Right hindlimb (tissue), 1 donor: ENCODE measurements around the gene NMT1.
A peak's percentile ranks its signal among the peaks of the same experiment; 100 is the strongest.

Experiments used
- DNase-seq: peaks from one replicate; pipeline ENCODE4 v3.0.0-alpha.2; 2018

The NMT1 gene

GRCh38 chr17:45086391-45086790, 25.3 kb downstream of the NMT1 start:
- DNase-seq: no peak

GRCh38 chr17:45086865-45087503, 25.9 kb downstream of the NMT1 start:
- no peak for DNase-seq

DNA sequence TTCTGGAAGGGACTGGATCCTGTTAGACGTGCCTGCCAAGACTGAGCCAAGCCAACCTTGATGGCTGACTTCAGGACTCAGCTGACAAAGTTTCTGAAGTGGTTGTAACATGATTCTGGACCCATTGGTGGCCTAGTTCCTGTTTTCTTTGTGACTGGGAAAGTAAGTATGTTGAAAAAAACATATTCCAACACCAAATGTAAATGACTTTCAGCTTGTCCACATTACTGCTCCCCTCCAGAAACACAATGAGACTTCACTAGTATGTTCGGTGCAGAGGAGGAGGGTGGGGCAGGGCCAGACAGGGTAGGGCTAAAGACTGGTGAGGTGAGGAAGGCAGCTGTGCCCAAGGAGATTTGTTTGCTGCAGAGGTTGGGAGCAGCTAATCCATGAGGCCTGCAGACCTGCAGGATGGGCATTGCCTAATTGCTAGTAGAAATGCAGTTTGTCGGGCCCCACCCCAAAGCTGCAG, 26.4 kb downstream of the NMT1 start:
- DNase-seq: no peak

DNA sequence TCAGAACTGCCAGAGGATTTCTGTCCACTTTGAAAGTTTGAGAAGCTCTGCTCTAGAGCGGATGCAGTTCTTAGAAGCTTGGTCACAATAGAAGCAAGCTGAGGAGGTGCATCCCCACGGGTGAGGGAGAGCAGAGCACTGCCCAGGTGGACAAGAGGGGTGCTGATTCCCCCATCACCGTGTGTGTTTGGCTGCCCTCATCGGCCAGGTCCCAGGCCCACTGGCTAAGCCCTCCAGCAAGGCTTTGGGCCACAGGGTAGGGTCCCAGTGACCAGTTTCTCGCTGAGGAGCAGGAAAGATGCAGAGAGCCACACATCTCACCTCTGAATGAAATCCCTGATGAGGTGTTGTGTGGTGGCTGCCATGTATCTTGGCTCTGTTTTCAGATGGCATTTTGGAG, 26.9 kb downstream of the NMT1 start:
- DNase-seq: no peak

- DNase-seq: no peak
Observed at GRCh38 chr17:45088741-45089140, 27.6 kb downstream of the NMT1 start.

DNA sequence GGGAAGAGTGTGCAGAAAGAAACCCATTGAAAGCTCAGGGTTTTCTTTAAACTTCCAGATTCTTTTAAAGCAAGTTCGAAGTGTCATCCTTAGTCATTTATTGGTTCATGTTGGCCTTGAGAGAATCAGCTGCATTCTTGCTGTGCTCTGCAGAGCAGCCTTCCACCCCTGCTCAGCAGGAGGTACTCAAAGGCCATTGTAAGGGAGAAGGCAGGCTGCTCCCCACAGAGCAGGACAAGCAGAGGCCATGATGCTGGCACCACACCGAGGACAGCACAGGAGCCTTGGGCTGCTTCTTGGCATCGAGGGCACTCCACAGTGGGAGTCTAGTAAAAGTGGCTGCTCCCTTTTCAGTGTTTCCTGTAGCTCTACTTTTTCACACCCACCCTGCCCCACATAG, 29.6 kb downstream of the NMT1 start:
- DNase-seq: no peak

GRCh38 chr17:45091778-45092425, 30.8 kb downstream of the NMT1 start:
- DNase-seq: no peak

DNA sequence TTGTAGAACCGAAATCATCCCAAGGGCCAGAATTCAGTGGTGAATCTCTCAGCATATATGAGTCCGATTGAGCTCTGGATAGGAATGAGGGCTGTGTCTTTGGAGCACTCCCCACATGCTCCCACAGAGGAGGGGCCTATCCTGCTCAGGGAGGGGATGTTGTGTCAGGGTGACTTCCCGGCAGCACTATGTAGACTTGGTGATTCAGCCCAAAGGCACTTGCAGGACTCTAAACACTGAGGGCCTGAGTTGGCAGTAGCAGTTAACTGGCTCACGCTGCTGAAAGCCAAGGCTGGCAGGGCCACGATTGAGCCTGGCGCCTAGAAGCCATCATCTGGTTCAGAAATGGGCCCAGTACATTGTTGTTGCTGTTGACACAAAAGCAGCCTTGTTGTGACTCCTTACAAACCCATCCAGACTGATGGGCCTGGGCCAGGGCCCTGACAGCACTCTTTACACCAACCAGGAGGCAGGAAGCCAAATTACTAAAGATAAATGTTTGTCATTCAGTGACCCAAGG, 31.9 kb downstream of the NMT1 start:
- peak; percentile 52 for DNase-seq

GRCh38 chr17:45093444-45094110, 32.5 kb downstream of the NMT1 start:
- no peak for DNase-seq

DNA sequence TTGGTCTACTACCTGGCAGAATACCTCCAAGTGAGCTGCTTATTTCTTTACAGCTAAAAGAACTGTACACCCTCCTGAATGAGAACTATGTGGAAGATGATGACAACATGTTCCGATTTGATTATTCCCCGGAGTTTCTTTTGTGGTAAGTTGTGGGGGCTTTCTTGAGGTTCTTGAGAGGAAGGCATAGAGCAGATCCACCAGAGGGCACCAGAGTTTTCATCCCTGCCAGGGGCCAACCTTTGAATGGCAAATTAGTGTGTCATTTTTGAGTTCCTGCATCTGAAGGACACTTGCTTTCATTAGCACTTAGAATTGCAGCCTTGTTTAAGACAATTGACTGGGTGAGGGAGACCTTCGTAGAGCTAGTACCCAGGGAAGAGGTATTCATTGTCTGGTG, 35.0 kb downstream of the NMT1 start:
- DNase-seq: no peak

DNA sequence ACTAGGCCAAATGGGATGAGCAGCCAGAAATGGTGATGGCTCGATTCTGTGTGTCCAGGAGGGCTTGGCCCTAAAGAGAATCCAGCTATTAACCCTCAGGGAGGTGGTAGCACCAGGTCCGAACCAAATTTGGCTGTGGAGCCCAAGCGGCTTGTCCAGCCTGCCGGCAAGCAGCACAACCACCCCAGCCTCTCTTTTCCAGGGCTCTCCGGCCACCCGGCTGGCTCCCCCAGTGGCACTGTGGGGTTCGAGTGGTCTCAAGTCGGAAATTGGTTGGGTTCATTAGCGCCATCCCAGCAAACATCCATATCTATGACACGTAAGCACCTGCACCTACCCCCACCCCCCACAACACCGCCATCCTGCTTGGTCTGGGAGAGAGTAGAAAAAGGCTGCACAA, 35.8 kb downstream of the NMT1 start:
- no peak for DNase-seq

DNA sequence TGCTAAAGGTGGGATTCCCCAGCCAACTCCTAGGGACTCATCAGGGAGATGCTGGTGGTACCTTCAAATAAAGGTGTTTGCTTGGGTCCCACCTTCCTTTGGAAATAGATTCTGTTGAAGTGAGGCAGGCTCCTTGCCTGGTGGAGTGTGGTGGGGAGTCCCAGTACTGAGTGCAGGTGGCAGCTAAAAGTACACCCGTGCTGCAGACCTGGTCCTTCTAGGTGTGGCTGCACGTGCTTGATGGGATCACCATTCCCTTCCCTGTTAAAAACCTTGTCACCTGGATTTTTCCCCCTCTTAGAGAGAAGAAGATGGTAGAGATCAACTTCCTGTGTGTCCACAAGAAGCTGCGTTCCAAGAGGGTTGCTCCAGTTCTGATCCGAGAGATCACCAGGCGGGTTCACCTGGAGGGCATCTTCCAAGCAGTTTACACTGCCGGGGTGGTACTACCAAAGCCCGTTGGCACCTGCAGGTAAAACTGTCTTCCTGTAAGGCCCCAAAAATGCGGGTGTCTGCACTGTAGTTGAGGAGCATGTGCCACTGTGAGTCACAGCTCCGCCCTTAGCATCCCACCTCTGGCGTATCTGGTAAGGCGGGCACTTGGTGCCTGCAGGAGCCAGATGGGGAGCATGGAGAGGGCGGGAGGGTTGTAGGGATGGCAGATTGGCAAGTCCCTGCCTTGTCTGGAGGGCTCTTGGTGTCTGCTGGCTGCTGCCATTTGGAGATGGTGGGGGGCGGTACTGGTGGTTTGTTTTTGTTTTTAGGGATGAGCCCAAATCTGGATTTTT, 37.2 kb downstream of the NMT1 start:
- no peak for DNase-seq

DNA sequence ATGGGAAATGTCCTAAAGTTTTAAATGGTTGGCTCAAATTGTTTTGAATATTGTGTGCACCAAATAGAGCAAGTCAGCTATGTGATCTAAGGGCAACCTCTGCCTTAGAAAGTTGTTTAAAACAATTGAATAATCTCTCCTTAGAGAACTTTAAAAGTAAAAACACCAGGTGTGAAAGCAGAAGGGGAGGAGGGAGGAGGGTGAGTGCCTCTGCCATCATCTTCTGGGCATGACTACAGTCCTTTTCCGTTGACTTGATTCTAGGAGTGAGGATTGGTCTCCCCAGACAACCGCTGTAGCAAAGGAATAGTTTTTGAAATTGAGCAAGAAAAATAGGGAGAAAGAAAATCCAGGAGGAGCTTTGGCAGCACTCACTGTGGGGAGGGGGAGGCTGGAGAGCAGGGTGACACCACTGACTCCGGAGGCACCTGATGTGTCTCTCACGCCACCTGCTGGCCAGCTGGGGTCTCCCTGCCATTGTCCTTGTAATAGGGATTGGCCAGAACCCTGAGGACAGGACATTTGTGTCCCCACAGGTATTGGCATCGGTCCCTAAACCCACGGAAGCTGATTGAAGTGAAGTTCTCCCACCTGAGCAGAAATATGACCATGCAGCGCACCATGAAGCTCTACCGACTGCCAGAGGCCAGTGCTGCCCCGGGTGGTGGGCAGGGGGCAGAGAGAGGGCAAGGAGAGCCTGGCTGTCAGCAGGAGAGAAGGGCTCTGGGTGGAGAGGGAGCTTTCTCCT, 37.9 kb downstream of the NMT1 start:
- DNase-seq: peak; percentile 85

DNA sequence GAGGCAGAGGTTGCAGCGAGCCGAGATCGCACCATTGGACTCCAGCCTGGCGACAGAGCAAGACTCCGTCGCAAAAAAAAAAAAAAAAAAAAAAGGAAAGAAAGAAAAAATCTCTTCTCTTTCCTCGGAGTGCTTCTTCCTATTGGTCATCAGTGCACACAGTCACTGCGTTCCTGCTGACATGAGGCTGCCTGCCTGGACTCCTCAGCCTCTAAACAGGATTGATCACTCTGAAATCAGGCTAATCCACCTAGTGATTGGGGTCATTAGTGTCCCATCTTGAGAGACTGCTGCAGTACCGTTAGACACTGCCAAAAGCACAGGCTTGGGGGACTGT, 40.4 kb downstream of the NMT1 start:
- no peak for DNase-seq

- DNase-seq: no peak
Observed at GRCh38 chr17:45101883-45102811, 41.0 kb downstream of the NMT1 start.

GRCh38 chr17:45102856-45103255, 41.7 kb downstream of the NMT1 start:
- no peak for DNase-seq

- DNase-seq: no peak
Observed at GRCh38 chr17:45103269-45103795, 42.2 kb downstream of the NMT1 start.

DNA sequence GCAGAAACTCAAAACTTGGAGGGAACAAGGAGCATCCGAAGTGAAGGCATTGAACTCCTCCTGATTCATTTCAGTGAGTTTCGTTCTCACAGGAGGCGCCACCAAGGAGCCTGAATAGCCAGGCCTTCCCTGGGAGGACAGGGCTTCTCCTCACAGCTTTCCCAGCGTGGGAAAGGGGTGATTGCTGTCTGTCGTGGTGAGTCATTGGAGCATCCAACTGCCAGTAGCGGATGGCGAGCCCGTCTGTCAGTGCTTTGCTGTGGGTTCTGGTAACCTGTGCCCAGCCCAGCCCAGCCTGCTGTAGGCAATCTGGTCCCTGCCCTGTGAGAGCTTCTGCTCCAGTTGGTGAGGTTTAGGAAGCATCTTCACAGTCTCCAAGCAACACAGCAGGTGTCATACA, 42.9 kb downstream of the NMT1 start:
- DNase-seq: no peak

- DNase-seq: no peak
Observed at GRCh38 chr17:45104497-45104896, 43.4 kb downstream of the NMT1 start.

DNA sequence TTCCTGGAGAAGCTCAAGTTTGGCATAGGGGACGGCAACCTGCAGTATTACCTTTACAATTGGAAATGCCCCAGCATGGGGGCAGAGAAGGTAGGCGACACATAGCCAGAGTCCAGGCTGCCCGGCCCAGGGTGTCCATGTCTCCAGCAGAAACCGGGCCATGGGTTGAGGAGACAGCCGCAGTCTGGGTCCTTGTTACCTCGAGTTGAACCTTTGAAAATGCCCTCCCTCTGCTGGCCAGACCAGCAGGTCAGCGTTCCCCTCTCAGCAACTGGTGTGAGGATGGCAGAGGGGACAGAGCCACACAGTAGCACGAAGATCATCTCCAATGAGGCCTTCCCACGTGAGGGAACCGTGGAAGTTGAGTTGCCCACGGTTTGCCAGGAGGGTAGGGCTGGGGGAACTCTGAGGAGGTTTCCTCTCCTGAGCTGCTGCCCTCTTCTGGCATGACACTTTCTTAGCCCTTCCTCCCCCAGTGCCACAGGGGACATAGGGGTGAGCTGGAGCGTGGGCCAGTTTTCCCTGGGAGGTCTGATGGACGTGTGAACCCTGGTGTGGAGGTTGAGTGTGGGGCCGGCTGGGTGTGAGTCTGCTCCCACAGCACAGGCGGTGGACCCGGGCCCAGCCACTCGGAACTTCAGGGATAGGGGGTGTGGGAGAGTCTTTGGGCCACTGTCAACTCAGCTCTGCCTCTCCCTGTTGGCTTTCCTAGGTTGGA, 43.9 kb downstream of the NMT1 start:
- no peak for DNase-seq
